Heart left ventricle (tissue), 13 donors: ENCODE measurements around the gene VASH2.

ENCODE experiments used
- POLR2A ChIP-seq, 2 donors: fragments of 450-650 bp; IDR thresholded peaks; one replicate each; pipeline ENCODE4 v1.6.1; 2017; ENCODE audit warnings: antibody characterized with exemption in 2 of 2, mild to moderate bottlenecking in 2 of 2, moderate library complexity in 2 of 2
- TF ChIP-seq, protein P1 (sequence below), 12 donors: fragments of 200-600 bp; sonication (generic) in 4 of 12; IDR thresholded peaks; one replicate each; pipeline versions ENCODE4 v1.5.0 to v1.8.0; 2018 to 2022; ENCODE audit warnings: antibody characterized with exemption in 12 of 12, mild to moderate bottlenecking in 5 of 12
- donor health status: ischemic (EF 13 %, LVEDD 7.1; RV severe dilation, severe dysfunction).
- donor health status: DM: no; HTN: yes; CAD: no.
- donor health status: DM: no; HTN: no; CAD: no.
- donor health status: ischemic (EF 25% LVEDD 6.9; RV normal size, moderate dysfunction).
- donor health status: ischemic (EF 25% LVEDD 5.7; RV mildly dilated, moderate dysfunction).
- donor health status: ischemic (EF 35%, LVEDD 5.7; RV mildly dilated, moderate dysfunction).
- donor health status: nonischemic (EF 11% LVEDD 7.7; RV severe dilation, severe dysfunction).
- donor health status: DM: yes; HTN: yes; CAD: no.
- donor health status: PGD.
- donor health status: ischemic (EF 29% LVEDD 5.4; RV normal size, mild dysfunction).
- donor health status: nonischemic (EF 23%, LVEDD 6.1; RV moderate dilation, normal function).

GRCh38 chr1:213017447-213018273 lies 67.3 kb downstream of the VASH2 start:
- TF ChIP-seq, protein P1, sequence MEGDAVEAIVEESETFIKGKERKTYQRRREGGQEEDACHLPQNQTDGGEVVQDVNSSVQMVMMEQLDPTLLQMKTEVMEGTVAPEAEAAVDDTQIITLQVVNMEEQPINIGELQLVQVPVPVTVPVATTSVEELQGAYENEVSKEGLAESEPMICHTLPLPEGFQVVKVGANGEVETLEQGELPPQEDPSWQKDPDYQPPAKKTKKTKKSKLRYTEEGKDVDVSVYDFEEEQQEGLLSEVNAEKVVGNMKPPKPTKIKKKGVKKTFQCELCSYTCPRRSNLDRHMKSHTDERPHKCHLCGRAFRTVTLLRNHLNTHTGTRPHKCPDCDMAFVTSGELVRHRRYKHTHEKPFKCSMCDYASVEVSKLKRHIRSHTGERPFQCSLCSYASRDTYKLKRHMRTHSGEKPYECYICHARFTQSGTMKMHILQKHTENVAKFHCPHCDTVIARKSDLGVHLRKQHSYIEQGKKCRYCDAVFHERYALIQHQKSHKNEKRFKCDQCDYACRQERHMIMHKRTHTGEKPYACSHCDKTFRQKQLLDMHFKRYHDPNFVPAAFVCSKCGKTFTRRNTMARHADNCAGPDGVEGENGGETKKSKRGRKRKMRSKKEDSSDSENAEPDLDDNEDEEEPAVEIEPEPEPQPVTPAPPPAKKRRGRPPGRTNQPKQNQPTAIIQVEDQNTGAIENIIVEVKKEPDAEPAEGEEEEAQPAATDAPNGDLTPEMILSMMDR (IDR thresholded peaks at IDR 0.05), result no peak
- TF ChIP-seq POLR2A (IDR thresholded peaks at IDR 0.05), result no peak
